HG02840 (cell line): ENCODE results near the gene EYA3.

Experiments
- ATAC-seq: cut with Tn5 transposase; IDR thresholded peaks from one replicate; pipeline ENCODE4 v1.9.1; 2021; ENCODE audit warnings: mild to moderate bottlenecking, moderate library complexity, moderate number of reproducible peaks; ENCODE audit not compliant: unreplicated experiment, low FRiP score

Gene EYA3

GRCh38 chr1:27974417-27974781, 114.0 kb downstream of the EYA3 start:
- no peak for ATAC-seq

GRCh38 chr1:27973771-27974416, 114.5 kb downstream of the EYA3 start:
- ATAC-seq: no peak

- no peak for ATAC-seq
Measured at GRCh38 chr1:27972141-27972540, 116.3 kb downstream of the EYA3 start.

- ATAC-seq: no peak
Measured at GRCh38 chr1:27971674-27972073, 116.7 kb downstream of the EYA3 start.

GRCh38 chr1:27970401-27970800, 118.0 kb downstream of the EYA3 start:
- no peak for ATAC-seq

GRCh38 chr1:27968692-27969091, 119.7 kb downstream of the EYA3 start:
- ATAC-seq: no peak

GRCh38 chr1:27967884-27968466, 120.4 kb downstream of the EYA3 start:
- ATAC-seq: no peak

GRCh38 chr1:27967106-27967883, 121.1 kb downstream of the EYA3 start:
- ATAC-seq: no peak

- no peak for ATAC-seq
Measured at GRCh38 chr1:27966402-27967105, 121.9 kb downstream of the EYA3 start.

GRCh38 chr1:27963393-27963792, 125.0 kb downstream of the EYA3 start:
- no peak for ATAC-seq

GRCh38 chr1:27961646-27962221, 126.7 kb downstream of the EYA3 start:
- ATAC-seq: no peak

- no peak for ATAC-seq
Measured at GRCh38 chr1:27960762-27961645, 127.4 kb downstream of the EYA3 start.

GRCh38 chr1:27959792-27960603, 128.4 kb downstream of the EYA3 start, which contains the start of gene XKR8:
TSS of gene XKR8 (plus strand) at chr1:27959973. CDS start at chr1:27960070, 97 bp downstream.
- no peak for ATAC-seq

GRCh38 chr1:27958513-27958912, 129.9 kb downstream of the EYA3 start:
- no peak for ATAC-seq

- no peak for ATAC-seq
Measured at GRCh38 chr1:27957655-27958054, 130.8 kb downstream of the EYA3 start.

- ATAC-seq: no peak
Measured at GRCh38 chr1:27956761-27957160, 131.6 kb downstream of the EYA3 start.

- ATAC-seq: no peak
Measured at GRCh38 chr1:27955076-27955475, 133.3 kb downstream of the EYA3 start.

- no peak for ATAC-seq
Measured at GRCh38 chr1:27954186-27954585, 134.2 kb downstream of the EYA3 start.

- ATAC-seq: no peak
Measured at GRCh38 chr1:27952147-27952546, 136.3 kb downstream of the EYA3 start.
